DND-41 (cell line): ENCODE measurements around the gene RTN4RL1.
A peak's percentile ranks its signal among the peaks of the same experiment; 100 is the strongest.

Experiments used
- ATAC-seq: fragments of 200-7000 bp; cut with Tn5 transposase; 3 replicates; pipeline ENCODE4 v1.9.1; 2021; ENCODE audit warnings: low read depth; ENCODE audit not compliant: insufficient read depth
- DNase-seq: peaks from one replicate; pipeline ENCODE4 v3.0.0-alpha.2; 2020
- H2AFZ ChIP-seq: 2 replicates; pipeline ENCODE4 v1.6.0; 2012; ENCODE audit warnings: low read depth, low read length
- H3K27ac ChIP-seq: 2 replicates; pipeline ENCODE4 v1.5.1; 2012; ENCODE audit warnings: low read length, inconsistent platforms
- H3K27me3 ChIP-seq: fragments of 200-600 bp; sonication (generic); 2 replicates; pipeline ENCODE4 v1.6.0; 2012; ENCODE audit warnings: low read length, mild to moderate bottlenecking, inconsistent platforms; ENCODE audit not compliant: insufficient read depth, poor library complexity
- H3K36me3 ChIP-seq: 2 replicates; pipeline ENCODE4 v1.5.1; 2012; ENCODE audit warnings: low read length, inconsistent platforms; ENCODE audit not compliant: insufficient read depth
- H3K4me1 ChIP-seq: 2 replicates; pipeline ENCODE4 v1.5.1; 2012; ENCODE audit warnings: mild to moderate bottlenecking, low read length; ENCODE audit not compliant: insufficient read depth
- H3K4me2 ChIP-seq: 2 replicates; pipeline ENCODE4 v1.6.0; 2012; ENCODE audit warnings: mild to moderate bottlenecking, moderate library complexity, low read length, inconsistent platforms; ENCODE audit not compliant: insufficient read depth
- H3K4me3 ChIP-seq, 2 experiments: fragments of 200-600 bp in 1 of 2; shearing (Covaris generic) in 1 of 2; 2 replicates each; pipeline ENCODE4 v1.5.1; 2012 to 2016; ENCODE audit warnings: inconsistent platforms in 2 of 2, low read length in 2 of 2, mild to moderate bottlenecking in 2 of 2, low read depth in 1 of 2, moderate library complexity in 1 of 2
- H3K79me2 ChIP-seq: 2 replicates; pipeline ENCODE4 v1.6.0; 2012; ENCODE audit warnings: low read length, inconsistent platforms; ENCODE audit not compliant: insufficient read depth
- H3K9ac ChIP-seq: 2 replicates; pipeline ENCODE4 v1.6.0; 2012; ENCODE audit warnings: low read depth, mild to moderate bottlenecking, inconsistent platforms, low read length, moderate library complexity
- H3K9me3 ChIP-seq: 2 replicates; pipeline ENCODE4 v1.5.1; 2012; ENCODE audit warnings: low read length, moderate library complexity, mild to moderate bottlenecking, inconsistent platforms; ENCODE audit not compliant: insufficient read depth, severe bottlenecking
- H4K20me1 ChIP-seq: 2 replicates; pipeline ENCODE4 v1.6.0; 2012; ENCODE audit warnings: low read length; ENCODE audit not compliant: insufficient read depth
- CTCF ChIP-seq: IDR thresholded peaks from 2 replicates; pipeline ENCODE4 v1.5.1; 2012; ENCODE audit warnings: borderline replicate concordance, low read length, moderate library complexity, mild to moderate bottlenecking; ENCODE audit not compliant: poor library complexity, severe bottlenecking; ENCODE audit errors: extremely low read depth
- EZH2 ChIP-seq: IDR thresholded peaks from 3 replicates; pipeline ENCODE4 v1.6.1; 2012; ENCODE audit warnings: borderline replicate concordance, low read depth, mild to moderate bottlenecking, moderate library complexity, low read length, inconsistent platforms; ENCODE audit not compliant: severe bottlenecking

Gene RTN4RL1

GRCh38 chr17:2042390-2042847 is 17.3 kb upstream of the RTN4RL1 start:
- peaks cover 21% of the 10 kb centered on the region for H3K4me1 ChIP-seq
- peaks cover 18% of the 10 kb centered on the region for H3K79me2 ChIP-seq
- TF ChIP-seq CTCF: peak; percentile 22
- TF ChIP-seq EZH2: no peak
- H3K9ac ChIP-seq: peak overlapping the region; percentile 75
- peaks cover 54% of the 10 kb centered on the region for H3K36me3 ChIP-seq
- no peak for DNase-seq
- H2AFZ ChIP-seq: peak overlapping the region; percentile 90
- H3K27me3 ChIP-seq: no peaks in the 10 kb centered on the region
- H3K9me3 ChIP-seq: no peaks in the 10 kb centered on the region
- H4K20me1 ChIP-seq: peaks cover 8% of the 10 kb centered on the region; the same call in 1 of the 2 replicates
- H3K4me3 ChIP-seq: peak overlapping the region; percentile 74 to 92
- peak overlapping the region; percentile 93 for H3K4me2 ChIP-seq
- H3K27ac ChIP-seq: peak overlapping the region; percentile 94
- ATAC-seq: 0 out of 3 replicates have a peak, but pooled peaks have one; percentile 10

- Histone ChIP-seq H3K27ac (peak within 1 kb of the TSS; percentile 94), H3K4me2 (peak within 1 kb of the TSS; percentile 93), H3K79me2 (peaks cover 18% of the 10 kb centered on the region), H3K36me3 (peaks cover 59% of the 10 kb centered on the region), H3K9me3 (no peaks in the 10 kb centered on the region), H2AFZ (peak within 1 kb of the TSS; percentile 90), H4K20me1 (peaks cover 8% of the 10 kb centered on the region; the same call in 1 of the 2 replicates), H3K4me3 (peak within 1 kb of the TSS; percentile 74 to 92), H3K4me1 (peaks cover 21% of the 10 kb centered on the region), H3K9ac (peak within 1 kb of the TSS; percentile 75), H3K27me3 (no peaks in the 10 kb centered on the region)
- DNase-seq: peak; percentile 96
- ATAC-seq: peak; percentile 94
- TF ChIP-seq EZH2 (no peak), CTCF (peak; percentile 75)
These were observed 16.6 kb upstream of the RTN4RL1 start, which contains the start of gene OVCA2 for GRCh38 chr17:2041561-2042389. Gene OVCA2, plus strand, starts transcription at chr17:2042022. Its CDS starts 26 bp downstream, at chr17:2042048.

- Histone ChIP-seq H3K9me3 (no peaks in the 10 kb centered on the region), H3K27me3 (no peaks in the 10 kb centered on the region), H4K20me1 (peaks cover 10% of the 10 kb centered on the region; the same call in 1 of the 2 replicates), H3K79me2 (peaks cover 18% of the 10 kb centered on the region), H3K36me3 (peaks cover 67% of the 10 kb centered on the region), H3K4me1 (peaks cover 21% of the 10 kb centered on the region), H3K9ac (peak overlapping the region; percentile 75; the same call in 1 of the 2 replicates), H2AFZ (no peak overlapping the region), H3K4me3 (peak overlapping the region in 1 of 2 experiments; percentile 92; a peak in 1 of 4 replicates), H3K4me2 (peak overlapping the region; percentile 93), H3K27ac (no peak overlapping the region)
- TF ChIP-seq EZH2 (no peak), CTCF (no peak)
- no peak for ATAC-seq
- DNase-seq: no peak
These were observed 15.9 kb upstream of the RTN4RL1 start for GRCh38 chr17:2040942-2041560.
